ENCODE data around the gene ABI1. TPM values are rescaled to one million over a fixed set of nuclear protein-coding genes. Genes with fewer than 3 reads are reported as not detected.
"Not testable (repeated sequence)": the region's sequence is repeated elsewhere in the genome, so short reads cannot be mapped to it uniquely, and the experiment has no call there.

The ABI1 gene
- total RNA-seq, 1 experiment from 2014 or later: 28.2 TPM

DNA sequence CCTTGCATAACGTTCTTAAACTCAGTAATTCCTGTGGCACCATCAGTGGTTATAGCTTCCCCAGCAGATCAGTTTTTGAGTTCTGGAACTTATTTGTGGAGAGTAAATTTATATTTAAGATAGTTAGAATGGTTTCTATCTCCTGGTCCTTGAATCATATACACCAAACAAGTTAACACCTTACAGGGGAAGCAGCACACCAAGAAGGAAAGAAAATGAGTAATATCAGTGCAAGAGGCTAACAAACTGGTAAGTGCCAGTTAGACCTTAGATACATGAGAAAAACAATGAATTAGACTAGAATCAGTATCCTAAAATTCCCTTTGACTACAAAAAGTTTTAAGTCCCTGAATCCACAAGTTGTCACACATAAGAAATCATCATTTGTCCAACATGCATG lies 54.2 kb downstream of the ABI1 start:
- no peak for DNase-seq (ENCODE audit: extremely low read depth, low read depth)

DNA sequence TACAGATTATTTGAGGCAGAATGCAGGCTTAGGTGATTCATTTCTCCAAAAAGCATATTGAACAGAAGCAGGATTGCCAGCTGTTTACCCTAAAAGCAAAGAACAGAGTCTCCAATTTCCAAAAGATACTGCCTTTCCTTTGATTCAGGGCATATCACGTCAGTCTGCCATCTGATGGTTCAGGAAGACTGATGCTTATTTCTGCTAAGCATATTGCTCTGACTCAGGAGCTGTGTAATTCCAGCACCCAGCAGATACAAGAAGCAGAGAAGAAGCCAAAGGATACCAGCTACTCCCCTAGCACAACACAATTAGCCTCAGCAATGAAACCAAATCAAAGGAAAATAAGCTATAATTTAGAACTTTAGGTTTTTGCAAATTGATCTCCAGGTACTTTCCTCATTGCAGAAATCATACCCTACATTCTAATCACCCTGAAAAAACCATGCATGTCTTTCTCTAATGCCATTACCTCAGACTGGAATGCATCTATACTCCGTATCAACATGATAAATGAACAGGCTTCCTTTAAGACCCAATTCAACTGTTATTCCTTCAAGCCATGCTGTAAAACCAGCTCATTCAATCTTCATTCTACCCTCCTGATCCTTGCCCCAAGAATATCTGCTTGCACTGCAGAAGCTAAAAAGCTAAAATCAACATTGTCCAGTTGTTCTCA lies 55.1 kb downstream of the ABI1 start:
- DNase-seq (ENCODE audit: extremely low read depth, low read depth): no peak

DNA sequence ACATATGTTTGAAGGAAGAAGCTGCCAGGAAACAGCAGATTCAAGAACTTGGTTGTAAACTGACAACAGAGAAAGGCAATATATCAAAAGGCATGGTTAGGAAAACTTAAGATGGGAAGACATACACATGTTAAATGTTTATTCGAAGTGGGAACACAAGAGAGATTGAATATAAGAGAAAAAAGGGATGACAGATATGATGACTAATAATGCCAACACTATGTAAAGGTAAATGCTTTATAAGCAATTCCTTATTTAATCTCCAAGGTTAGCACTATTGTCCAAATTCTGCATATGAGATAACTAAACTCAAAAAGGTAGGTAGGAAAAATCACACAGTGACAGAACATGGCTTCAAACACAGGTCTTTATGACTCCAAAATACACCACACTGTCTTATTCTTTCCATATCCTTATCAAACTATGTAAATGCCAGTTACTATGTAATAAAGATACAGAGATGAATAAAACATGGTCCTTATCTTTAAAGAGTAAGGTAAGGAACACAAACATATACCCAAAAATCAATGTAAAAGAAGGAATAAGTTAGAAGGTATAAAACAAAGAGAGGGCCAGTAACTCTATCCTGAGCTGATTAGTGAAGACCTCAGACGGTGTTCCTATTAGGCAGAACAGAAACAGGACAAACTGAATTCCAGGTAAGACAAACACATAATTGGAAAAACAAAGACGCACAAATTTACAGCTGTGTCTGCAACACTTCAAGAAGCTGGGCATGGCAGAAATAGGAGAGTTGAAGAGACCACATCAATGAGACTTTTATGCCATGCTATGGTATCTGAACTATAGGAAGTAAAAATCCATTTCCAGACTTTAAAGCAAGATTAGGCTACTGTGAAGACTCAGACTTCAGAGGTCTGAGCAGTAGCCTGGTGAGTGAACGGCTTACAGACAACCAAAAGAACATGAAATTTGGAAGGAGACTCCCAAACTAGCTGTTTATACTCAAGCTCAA lies 56.1 kb downstream of the ABI1 start:
- no peak for DNase-seq (ENCODE audit: extremely low read depth, low read depth)

DNA sequence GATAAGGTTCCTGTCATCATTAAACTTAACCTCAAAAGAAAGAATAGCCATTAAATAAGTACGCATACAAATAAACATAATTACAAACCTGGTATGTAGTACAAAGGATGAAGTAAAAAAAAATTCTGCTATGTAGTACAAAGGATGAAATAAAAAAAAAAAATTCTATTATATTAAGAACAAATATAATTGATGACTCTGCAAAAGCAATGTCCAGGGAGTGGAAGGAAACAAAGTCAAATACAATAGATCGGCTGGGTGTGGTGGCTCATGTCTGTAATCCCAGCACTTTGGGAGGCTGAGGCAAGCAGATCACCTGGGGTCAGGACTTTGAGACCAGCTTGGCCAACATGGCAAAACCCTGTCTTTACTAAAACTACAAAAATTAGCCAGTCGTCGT lies 56.9 kb downstream of the ABI1 start:
- DNase-seq (ENCODE audit: extremely low read depth, low read depth): no peak

DNA sequence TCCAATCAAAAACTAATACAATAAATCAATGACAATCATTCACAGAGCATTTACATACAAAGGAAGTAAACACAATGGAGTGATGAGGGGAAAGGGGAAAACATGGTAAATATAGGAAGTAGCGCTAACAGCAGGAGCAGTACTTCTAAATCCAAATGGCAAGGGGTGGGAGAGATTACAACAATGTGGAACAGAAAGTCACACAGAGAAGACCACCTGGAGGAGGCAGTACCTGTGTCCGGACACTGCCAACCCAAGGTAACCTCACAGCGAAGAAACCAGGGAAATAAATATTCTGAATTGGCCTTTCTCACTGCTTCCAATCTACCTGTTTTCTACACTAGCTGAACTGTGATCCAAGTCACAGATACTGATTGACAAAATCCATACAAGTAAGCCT lies 58.2 kb downstream of the ABI1 start:
- DNase-seq (ENCODE audit: extremely low read depth, low read depth): no peak

DNA sequence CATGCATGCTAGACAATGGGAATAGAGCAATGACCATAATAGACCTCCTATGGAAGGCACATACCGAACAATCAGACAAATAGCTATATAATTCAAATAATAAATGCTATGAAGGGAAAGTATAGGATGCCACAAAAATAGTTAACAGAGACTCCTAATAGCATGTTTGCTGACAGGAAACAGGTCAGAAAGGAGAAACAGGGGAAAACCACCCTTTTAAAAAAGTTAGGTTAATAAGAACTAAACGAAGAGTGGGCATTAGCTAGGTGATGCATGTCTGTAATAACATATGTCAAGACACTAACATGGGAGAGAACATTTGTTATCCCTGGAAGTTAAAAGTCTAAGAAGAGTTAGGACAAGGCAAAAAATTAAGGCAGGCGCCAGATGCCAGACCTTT lies 58.9 kb downstream of the ABI1 start:
- DNase-seq (ENCODE audit: extremely low read depth, low read depth): no peak

DNA sequence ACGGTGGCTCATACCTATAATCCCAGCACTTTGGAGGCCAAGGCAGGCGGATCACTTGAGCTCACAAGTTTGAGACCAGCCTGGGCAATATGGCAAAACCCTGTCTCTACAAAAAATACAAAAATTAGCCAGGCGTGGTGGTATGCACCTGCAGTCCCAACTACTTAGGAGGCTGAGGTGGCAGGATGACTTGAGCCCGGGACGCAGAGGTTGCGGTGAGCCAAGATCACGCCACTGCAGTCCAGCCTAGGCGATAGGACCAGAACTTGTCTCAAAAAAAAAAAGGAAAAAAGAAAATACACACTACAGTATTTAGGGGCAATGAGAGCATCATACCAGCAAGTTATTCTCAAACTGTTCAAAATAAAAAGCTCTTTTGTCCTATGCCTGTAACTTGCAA lies 59.5 kb downstream of the ABI1 start:
- no peak for DNase-seq (ENCODE audit: extremely low read depth, low read depth)

DNA sequence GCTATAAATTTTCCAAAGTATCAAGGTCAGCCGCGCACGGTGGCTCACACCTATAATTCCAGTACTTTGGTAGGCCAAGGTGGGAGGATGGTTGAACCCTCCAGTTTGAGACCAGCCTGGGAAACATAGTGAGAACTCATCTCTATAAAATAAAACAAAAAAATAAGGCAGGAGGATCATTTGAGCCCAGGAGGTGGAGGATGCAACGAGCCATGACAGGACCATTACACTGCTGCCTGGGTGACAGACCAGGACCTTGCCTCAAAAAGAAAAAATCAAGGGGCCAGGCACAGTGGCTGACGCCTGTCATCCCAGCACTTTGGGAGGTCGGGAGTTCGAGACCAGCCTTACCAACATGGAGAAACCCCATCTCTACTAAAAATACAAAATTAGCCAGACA lies 60.3 kb downstream of the ABI1 start:
- DNase-seq (ENCODE audit: extremely low read depth, low read depth): no peak

DNA sequence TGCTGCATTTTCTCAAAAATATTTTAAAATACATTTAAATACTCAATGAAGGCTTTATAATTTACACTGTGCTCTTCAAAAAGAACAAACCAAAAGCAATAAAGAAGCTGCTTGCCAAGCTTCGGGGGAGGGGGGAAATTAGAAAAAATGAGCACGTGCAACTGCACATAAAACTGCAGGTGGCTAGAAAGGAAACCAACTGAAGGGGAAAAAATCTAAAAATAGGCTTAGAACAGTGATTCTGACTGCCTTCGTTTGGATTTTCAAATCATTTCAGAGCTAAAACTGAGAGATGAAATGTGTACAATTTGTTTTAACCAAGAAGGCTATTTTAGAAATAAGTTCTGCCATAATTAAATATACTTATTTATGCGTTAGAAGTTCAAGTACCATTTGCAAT lies 61.4 kb downstream of the ABI1 start:
- no peak for DNase-seq (ENCODE audit: extremely low read depth, low read depth)

DNA sequence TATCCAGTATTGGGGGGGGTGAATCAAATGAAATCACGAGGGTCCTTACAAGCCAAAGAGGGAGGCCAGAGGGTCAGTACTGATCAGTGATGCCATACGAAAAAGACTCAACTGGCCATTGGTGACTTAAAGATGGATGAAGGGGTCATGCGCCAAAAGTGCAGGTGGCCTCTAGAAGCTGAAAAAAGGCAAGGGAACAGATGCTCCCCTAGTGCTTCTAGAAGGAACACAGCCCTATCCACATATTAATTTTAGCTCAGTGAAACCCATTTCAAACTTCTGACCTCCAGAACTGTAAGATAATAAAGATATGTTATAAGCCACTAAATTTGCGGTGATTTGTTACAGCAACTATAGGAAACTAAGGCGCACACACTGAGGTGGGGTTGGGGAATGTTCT lies 62.5 kb downstream of the ABI1 start:
- DNase-seq (ENCODE audit: extremely low read depth, low read depth): no peak

DNA sequence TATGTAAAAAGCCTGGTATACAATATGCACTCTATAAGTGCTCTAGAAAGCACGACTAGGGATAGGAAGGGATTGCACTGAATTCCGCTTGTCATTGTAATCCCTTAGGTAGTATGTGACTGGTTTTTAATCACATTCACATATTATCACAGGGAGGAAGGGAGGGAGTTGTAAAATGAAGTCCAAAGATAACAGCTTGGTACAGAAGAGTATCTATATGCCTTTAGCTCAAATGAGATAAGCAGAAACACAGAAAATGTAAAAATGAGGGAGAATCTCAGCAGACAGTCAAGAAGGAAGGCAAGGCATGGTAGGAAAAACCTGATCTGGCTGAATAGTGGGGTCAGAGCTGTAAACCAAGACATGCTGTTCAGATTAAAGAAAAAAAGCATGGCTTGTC lies 63.4 kb downstream of the ABI1 start:
- no peak for DNase-seq (ENCODE audit: extremely low read depth, low read depth)

DNA sequence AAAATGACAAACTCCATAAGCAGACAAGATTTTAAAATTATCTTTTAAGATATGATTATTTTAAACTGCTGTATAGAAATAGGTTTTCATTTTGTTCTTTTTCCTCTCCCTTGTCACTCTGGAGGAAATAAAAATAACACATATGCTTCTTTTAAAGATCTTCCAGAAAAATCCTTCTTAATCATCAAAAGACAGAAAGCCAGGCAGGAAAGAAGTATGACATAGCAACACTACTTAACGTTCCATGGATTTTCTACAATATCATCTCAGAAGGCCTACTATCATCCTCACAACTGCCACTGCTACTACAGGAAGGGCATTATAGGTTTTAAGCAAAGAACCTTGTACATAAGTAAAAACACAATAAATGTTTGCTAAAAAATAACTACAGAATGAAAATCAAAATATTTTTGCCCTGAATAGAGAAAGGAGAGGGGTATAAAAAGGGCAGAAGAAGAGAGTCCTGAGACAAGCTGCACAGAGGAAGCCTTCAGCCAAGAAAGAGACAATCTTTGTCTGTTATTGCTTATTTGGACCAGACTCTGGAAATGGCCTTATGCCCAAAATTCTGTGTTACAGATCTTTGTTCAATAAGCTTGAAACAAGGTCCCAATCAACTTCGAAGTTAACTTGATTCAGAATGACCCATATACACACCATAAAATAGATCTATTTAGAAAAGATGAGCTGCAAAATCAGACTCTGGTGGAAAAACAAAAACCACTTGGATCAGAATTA lies 67.8 kb downstream of the ABI1 start:
- DNase-seq (ENCODE audit: extremely low read depth, low read depth): no peak

DNA sequence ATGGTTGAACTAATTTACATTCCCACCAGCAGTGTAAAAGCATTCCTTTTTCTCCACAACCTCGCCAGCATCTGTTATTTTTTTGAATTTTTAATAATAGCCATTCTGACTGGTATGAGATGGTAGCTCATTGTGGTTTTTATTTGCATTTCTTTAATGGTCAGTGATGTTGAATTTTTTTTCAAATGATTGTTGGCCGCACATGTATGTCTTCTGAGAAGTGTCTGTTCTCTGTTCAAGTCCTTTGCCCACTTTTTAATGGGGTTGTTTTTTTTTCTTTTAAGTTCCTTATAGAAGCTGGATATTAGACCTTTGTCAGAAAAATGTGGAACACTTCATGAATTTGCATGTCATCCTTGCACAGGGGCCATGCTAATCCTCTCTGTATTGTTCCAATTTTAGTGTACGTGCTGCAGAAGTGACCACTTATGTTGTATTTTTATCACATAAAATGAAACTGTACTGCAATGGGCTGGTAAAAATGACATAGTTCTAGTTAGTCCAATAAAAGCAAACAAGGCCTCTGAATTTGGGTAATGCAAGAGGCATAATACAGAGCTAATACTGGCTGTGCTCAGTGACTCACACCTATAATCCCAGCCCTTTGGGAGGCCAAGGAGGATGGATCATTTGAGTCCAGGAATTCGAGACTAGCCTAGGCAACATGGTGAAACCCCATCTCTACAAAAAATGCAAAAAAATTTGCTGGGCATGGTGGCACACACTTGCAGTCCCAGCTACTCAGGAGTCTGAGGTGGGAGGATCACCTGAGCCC lies 70.3 kb downstream of the ABI1 start:
- DNase-seq (ENCODE audit: extremely low read depth, low read depth): no peak

DNA sequence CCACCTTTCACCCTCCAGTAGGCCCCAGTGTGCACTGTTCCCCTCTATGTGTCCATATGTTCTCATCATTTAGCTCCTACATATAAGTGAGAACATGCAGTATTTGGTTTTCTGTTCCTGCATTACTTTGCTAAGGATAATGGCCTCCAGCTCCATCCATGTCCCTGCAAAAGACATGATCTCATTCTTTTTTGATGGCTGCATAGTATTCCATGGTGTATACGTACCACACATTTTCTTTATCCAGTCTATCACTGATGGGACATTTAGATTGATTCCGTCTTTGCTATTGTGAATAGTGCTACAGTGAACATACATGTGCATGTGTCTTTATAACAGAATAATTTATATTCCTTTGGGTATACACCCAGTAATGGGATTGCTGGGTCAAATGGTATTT lies 71.0 kb downstream of the ABI1 start:
- not testable (repeated sequence) for DNase-seq (ENCODE audit: extremely low read depth, low read depth)

DNA sequence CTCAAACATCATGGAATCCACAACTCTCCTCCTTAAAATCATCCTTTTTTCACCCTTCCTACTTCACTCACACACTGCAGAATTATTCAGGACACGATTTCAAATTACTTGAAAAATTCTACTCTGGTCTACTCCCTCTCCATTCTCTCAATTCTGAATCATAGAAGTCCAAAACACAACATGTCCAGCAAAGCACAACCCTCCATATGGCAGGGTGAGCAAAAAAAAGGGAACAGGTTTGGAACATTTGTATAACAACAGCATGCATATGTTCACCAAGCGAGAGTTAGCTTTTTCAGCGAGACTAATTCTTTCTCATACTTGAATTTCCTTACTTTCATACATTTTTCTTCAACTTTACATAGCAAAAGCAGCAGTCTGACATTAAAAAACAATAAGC lies 73.4 kb downstream of the ABI1 start:
- DNase-seq (ENCODE audit: extremely low read depth, low read depth): no peak

DNA sequence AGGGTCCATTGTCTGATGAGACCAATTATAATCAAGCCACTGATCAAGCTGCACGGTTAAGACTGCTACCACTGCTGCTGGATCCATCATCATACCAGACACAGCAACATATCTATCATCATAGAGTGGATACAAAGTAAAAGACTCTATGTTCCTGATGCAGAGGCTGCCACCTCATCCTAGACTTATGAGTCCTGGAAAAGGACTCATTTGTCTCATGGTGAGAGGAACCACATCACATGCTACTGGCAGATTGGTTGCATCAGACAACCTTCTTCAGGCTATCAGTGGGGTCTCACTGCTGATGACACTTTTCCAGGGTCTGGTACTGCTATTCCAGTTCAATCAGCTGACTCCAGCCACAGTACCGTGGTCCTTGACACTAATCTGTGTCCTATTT lies 79.0 kb downstream of the ABI1 start:
- no peak for DNase-seq (ENCODE audit: extremely low read depth, low read depth)

DNA sequence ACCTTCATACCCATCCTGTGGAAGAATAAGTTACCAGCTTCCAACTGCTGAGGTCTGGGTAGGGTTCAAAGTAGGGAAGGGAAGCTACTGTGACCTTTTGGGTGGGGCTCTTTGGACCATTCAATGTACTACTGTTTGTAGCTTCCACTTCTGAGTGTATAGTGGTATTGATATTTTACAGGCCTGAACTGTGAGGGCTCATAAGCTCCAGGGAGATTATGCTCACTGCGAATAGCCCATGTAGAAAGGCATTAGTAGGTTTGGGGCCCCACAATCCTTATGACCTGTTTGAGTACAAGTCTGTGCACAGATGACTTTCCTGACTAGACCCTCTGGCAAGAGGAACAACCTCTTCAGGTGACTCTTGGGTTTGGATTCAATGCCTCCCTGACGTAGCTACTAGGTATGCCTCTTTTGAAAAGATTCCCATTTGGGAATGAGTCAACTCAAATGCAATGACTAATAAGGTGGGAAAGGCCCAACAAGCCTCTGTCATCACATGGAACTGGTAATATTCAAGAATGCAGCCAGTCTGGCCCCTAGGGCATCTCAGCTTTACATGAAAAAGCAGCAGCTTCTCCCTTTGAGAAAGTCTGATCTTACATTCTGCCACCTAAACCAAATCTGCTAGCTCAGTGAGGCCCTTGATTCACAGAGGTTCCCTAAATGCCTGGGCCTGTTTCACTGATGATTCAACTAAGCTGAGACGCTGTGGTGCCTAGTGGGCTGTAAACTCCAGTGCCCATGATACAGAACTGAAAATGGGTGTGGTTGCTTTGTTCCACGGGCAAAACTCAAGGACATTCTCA lies 79.8 kb downstream of the ABI1 start:
- no peak for DNase-seq (ENCODE audit: extremely low read depth, low read depth)

DNA sequence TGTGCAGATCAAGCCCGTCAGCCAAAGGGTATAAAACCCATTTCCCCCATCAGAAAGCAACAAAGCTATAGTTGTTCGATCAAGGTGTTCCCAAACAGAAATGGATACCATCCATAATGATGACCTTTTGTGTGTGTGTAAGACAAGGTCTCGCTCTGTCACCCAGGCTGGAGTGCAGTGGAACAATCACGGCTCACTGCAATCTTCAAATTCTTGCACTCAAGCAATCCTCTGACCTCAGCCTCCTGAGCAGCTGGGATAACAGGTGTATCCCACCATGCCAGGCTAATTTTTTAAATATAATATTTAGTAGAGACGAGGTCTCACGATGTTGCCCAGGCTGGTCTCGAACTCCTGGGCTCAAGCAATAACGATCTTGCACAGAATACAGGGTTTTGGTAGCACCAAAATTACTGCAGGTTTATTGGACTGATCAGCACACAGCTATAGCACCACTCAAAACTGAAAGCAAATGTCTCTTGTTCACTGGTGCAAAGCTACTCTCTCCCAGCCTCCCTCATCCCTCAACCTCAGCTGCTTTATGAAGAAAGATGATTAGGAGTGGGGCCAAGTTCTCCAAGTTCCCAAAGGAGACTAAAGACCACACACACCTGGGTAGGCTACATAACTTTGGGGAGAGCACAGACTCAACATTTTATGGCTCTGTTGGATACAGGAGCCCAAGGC lies 80.5 kb downstream of the ABI1 start:
- no peak for DNase-seq (ENCODE audit: extremely low read depth, low read depth)

DNA sequence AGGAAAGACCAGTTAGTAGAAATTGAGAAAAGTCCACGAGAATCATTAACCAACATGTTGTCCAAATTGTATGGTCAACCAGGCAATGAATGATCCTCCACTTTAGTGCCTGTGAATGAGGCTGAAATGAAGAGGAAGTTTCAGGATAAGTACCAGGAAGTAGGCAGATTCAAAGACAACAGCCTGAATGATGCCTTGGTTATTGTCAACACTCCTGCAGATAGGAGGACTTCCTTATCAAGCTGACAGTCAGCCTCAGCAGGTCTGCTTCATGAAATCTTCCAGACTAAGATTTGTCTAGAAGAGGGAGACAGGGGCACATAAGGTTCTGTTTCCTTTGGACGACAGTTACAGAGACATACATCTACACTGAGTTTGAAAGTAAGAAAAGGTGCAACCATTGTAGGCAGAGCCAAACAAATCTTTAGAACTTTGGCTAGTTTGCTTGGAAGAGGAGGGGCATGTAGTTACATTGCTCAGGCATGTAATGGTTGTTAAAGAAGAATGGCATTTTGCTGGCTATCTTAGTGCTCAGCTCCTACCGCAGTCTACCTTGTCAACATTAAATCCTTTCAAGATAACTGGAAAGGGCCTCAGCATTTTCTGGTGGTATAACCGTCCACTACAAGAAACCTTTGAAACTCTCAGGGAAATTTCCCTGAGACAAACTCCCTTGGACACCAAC lies 81.4 kb downstream of the ABI1 start:
- DNase-seq (ENCODE audit: extremely low read depth, low read depth): no peak

All from NCI-H460 (cell line).